Endothelial cell of hepatic sinusoid (primary cell): Measurements from ENCODE around the gene PPP4R3B.

ENCODE experiments used
- in situ Hi-C: cut with HindIII; loops from 2 replicates; pipeline ENCODE4 v1.10.0; 2017; ENCODE audit warnings: low sequenced_read_pairs

Gene PPP4R3B

GRCh38 chr2:55617175-55618024 is at the start of gene PPP4R3B:
Gene PPP4R3B, minus strand, starts transcription at chr2:55617622. Its CDS starts 337 bp downstream, at chr2:55617285.
- in situ Hi-C loops = no loop called here

GRCh38 chr2:55653255-55653654 is 35.8 kb upstream of the PPP4R3B start:
- in situ Hi-C loops = no loop called here

DNA sequence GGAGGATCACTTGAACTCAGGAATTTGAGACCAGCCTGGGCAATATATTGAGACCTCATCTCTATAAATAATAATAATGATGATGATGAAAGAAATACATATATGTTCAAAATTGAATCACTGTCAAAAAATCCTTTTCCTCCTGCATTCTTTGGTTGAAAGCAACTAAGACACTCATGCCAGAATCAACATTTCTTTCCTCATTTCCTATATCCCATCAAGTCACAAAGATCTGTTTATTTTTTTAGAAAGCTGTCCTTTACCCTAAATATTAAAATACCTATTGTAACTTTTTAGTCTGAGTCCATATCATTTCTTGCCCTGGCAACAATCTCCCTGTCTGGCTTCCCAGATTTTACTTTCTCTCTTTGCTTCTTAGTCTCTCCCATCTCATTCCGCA is 31.8 kb upstream of the PPP4R3B start:
- in situ Hi-C loops = no loop called here

GRCh38 chr2:55636831-55637230 is 19.4 kb upstream of the PPP4R3B start:
- in situ Hi-C loops = no loop called here

- in situ Hi-C loops = no loop called here
These were observed 11.5 kb upstream of the PPP4R3B start for GRCh38 chr2:55628931-55629330.

DNA sequence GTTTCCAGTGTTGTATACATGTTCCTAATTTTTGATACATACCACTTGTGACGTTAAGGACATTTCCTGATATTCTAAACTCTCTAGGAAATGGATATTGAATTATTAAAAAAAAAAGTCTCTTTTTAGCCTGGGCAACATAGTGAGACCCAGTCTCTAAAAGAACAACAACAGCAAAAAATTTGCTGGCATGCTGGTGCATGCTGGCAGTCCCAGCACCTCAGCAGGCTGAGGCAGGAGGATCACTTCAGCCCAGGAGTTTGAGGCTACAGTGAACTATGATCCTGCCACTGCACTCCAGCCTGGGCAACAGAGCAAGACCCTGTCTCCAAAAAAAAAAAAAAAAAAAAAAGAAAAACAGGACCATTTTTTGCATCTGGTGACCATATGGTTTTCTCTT is 10.5 kb upstream of the PPP4R3B start:
- in situ Hi-C loops = no loop called here

DNA sequence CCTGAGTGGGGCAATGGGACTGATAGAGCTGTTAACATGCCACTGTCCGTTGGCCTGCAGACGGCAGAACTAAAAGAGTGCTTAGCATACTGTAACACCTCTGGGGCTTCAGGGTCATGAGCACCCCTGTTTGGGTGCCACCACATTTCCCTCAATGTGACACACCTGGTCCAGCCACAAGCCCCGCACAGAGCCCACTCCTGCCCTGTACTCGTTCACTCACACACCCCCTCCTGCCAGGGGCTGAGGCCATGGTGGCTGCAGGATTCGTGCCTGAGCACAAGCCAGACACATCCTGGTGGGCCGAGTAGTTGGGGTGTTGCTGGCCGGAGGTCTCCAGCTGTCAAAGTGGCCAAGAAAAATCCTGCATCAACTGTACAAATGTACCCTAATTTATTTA is 4.4 kb upstream of the PPP4R3B start:
- in situ Hi-C loops = no loop called here

- in situ Hi-C loops = no loop called here
These were observed 2.8 kb upstream of the PPP4R3B start for GRCh38 chr2:55620123-55620779.

DNA sequence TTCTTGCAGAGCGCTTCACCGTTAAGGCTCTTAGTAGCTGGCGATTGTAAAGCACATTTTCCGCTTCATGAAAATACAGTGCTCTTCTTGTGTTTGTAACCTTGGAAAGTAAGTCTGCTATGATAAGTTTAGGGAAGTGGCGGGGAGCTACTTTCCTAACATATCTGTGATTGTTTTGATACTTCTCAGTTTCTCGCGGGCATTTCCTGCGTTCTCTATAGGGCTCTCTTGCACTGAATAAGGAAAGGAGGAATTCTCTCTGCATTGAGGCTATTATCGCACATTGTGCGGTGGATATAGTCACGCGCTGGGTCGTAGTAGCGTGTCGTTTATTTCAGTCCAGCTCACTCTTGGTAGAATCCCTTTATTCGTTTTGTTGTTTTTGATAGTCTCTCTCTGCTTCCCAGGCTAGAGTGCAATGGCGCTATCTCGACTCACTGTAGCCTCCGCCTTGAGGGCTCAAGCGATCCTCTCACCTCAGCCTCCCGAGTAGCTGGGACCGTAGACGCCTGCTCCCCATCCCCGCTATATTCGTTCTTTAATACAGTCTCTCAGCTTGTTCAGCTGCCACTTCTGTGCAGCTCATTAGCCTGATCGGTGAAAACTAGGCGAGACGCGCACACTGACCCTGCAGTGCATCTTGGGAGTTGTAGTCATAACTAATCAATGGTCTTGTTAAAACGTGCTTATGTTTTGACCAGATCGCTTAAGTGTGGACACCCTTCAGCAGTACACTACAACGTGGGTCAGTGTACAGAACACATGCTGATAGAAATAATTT is 1.0 kb upstream of the PPP4R3B start:
- in situ Hi-C loops = no loop called here

DNA sequence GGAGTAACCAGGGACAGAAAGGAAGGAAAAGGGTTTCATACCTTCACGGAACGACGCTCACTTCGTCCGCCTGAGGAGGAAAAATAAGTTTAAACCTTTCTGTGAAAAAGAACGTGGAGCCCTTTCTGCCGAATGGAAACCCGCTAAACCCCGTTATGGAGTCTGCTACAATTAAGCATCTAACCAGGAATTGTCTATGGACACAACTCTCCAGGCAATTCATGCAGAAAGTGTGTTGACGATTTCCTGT is 528 bp upstream of the PPP4R3B start:
- in situ Hi-C loops = no loop called here

DNA sequence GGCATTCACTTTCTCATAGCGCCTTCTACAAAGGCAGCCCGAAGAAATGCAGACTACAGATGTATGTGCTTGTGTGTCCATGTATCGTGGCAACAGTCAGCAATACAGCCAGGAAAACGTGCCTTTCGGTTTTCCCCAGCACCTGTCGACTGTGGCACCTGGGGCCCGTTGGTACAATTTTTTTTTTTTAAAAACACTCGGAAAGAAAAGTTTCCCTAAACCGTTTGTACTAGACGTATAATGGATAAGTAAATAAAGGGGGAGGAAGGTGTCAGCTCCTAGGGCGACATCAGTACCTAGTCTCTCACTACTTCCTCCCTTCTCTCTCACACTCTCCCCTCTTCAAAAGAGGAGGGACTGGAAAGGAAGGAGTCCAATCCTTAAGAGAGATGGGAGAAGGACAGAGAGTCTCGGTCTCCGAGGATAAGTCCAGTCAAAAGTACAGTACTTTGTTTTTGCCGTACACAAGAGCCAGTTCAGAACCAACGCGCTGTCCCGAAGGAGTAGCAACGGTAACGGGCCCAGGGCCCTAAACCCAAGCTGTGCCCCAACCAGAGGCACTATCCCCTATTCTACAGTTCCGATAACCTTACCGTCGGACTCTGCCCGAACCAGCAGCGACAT is 759 bp downstream of the PPP4R3B start:
- in situ Hi-C loops = no loop called here

DNA sequence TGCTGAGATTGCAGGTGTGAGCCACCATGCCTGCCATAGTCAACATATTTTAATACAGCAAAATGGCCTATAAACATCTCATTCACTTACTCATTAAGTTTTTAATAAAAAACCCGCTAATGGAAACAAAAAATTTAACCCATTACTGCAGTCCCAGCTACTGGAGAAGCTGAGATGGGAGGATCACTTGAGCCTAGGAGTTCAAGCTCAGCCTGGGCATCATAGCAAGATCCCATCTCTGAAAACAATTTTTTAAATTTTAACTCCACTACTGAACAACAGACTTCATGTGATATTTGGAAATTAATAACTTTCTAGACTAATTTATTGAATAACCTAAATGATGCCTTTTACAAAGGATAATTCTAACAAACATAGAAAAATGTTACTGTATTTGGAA is 5.4 kb downstream of the PPP4R3B start:
- in situ Hi-C loops = no loop called here

GRCh38 chr2:55610954-55611743 is 6.3 kb downstream of the PPP4R3B start:
- in situ Hi-C loops = no loop called here

GRCh38 chr2:55609938-55610578 is 7.4 kb downstream of the PPP4R3B start:
- in situ Hi-C loops = no loop called here

DNA sequence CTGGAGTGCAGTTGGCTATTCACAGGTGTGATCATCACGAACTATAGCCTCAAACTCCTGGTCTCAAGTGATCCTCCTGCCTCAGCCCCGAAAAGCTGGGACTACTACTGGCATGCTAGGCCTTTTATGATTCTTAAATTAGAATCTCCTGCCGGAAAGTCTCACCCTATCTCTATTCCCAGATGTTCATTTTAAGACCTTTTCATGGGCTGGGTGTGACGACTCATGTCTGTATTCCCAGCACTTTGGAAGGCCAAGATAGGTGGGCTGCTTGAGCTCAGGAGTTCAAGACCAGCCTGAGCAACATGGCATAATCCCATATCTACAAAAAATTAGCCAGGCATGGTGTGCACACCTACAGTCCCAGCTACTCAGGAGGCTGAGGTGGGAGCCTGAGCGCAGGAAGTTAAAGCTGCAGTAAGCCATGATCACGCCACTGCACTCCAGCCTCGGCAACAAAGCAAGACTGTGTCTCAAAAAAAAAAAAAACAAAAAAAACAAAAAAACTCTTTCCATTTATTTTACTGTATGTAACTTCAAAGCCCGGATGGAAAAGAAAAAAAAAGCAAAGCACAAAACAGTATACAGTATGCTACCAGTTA is 8.1 kb downstream of the PPP4R3B start:
- in situ Hi-C loops = no loop called here

- in situ Hi-C loops = no loop called here
These were observed 9.7 kb downstream of the PPP4R3B start for GRCh38 chr2:55607717-55608116.

GRCh38 chr2:55604027-55604565 is 13.3 kb downstream of the PPP4R3B start:
- in situ Hi-C loops = no loop called here

- in situ Hi-C loops = no loop called here
These were observed 15.6 kb downstream of the PPP4R3B start for GRCh38 chr2:55601849-55602248.

GRCh38 chr2:55598056-55598795 is 19.2 kb downstream of the PPP4R3B start:
- in situ Hi-C loops = no loop called here
